Hematopoietic multipotent progenitor cell treated with erythropoietin and hydrocortisone succinate and interleukin-3 and kit ligand, for 8 days (in vitro differentiated cells): Measurements from ENCODE around the gene CARD14.

Experiments
- DNase-seq: peaks from one replicate; pipeline ENCODE4 v3.0.0-alpha.2; 2015

The CARD14 gene

DNA sequence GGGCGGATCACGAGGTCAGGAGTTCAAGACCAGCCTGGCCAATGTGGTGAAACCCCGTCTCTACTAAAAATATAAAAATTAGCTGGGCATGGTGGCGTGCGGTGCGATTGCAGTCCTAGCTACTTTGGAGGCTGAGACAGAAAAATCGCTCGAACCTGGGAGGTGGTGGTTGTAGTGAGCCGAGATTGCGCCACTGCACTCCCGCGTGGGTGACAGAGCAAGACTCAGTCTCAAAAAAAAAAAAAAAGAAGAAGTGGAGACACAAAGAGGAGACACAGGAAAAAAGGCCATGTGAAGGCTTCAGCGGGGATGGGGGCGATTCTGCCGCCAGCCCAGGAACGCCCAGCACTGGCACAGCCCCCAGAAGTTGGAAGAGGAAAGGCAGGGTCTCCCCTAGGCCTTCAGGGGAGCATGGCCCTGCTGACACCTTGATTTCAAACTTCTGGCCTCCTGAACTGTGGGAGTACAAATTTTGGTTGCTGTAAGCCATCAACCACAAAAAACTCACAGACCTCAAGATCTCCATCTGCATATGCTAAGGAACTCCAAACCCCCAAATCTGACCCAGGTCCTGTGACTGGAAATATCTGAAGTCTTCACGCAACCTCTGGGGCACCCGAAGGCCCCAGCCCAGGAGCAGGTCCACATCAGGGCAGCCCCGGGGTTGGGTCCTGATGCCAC lies 43.3 kb downstream of the CARD14 start:
- no peak for DNase-seq

DNA sequence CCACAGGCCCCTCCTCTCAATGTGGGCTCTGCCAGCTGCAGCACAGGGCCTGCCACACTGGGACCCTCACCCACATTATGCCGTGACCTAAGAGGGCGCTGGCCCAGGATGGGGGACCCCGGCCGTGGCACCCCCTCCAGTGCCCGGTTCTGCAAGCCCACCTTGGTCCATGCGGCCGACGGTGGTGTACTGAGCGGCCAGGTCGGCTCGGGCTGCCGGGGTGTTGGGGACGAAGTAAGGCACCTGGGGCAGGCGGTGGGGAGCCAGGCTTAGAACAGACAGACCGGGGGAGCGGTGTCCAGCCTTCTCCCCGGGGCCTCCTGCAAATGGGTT lies 43.8 kb downstream of the CARD14 start:
- DNase-seq, result no peak

DNA sequence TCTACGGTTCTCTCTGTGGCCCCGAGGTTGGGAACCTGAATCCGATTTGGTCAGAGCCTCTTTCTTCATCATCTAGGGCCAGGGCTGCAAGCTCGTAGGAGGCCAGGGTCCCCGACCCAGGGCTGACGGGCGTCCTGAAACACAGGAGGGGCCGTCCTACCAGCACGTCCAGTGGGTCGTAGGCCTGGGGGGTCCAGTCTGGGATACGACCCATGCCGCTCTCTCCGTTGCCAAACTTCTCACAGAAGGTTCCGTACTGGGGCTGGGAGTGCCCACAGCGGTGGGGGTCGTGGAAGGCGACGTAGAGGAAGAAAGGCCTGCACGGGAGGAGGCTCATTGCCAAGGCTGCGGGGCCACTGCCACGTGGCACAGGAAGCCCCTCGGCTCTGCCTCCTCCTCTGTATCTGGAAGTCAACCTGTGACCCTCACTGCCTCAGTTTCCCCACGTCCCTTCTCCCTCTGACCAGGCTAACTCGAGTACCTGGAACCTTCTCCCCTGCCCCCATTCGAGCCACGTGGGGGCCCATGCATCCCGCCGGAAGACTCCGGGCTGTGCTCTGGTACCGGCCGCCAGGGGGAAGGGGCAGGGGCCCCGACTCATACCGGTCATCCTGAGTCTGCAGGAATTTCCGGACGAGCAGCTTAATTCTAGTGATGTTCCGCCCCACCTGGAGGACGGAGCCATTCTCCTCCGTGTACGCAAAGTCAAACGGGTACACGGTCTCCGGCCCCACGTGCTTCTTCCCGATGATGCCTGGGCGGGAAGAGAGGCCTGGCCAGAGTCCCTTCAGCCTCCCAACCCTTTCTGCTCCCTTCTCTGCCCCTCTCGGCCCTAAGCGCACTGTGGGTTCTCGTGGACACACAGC lies 44.4 kb downstream of the CARD14 start:
- DNase-seq, result no peak

DNA sequence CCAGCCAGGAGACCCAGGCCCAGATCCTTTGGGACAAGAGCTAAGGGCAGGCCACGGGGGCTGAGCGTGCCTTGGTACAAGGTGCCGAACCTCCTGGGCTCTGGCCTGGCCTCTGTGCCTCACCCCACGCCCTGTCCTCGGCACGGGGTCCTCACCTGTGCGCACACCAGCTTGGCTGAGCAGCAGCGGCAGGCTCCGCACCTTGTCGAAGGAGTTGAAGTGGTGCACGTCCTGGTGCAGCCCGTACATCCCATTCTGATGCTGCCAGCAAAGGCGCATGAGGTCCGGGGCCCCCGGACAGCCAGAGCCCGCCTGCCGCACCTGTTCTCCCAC lies 45.0 kb downstream of the CARD14 start:
- DNase-seq, result no peak

DNA sequence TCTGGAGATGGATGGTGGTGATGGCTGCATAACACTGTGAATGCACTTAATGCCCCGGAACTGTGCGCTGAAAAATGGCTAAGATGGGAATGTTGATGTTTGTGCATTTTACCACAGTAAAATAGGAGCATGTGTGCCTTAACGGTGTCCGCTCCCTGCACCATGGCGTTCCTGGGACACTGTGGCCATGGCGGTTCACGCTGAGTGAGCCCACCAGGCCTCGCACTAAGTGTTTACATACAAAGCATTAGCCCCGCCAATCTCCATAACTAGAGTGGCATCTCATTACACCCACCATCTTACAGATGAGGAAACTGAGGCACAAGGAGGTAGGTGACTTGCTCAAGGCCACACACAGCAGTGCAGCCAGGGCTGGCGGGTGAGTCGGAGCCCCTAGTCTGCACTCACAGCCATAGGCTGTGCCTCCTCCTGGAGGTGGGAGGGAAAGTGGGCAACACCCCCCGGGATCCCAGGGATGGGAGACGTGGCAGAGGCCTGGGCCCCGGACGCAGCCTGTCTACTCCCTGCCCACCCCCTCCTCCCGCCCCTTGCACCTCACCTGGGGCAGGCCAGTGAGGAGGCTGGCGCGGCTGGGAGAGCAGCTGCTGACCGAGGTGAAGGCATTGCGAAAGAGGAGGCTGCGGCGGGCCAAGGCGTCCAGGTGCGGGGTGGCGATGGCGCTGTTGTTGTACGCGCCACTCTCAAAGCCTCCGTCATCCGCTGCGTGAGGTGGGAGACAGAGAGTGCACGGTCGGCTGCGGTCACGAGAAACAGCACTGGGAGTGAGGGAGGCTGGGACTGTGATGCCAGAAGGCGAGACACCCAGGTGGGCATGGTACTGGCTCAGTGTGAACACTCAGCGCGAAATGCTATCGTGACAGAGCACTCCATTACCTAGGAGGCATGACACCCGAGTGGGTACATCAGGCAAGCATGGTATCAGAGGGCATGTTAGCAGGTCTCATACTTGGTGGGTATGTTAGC lies 46.9 kb downstream of the CARD14 start:
- no peak for DNase-seq

DNA sequence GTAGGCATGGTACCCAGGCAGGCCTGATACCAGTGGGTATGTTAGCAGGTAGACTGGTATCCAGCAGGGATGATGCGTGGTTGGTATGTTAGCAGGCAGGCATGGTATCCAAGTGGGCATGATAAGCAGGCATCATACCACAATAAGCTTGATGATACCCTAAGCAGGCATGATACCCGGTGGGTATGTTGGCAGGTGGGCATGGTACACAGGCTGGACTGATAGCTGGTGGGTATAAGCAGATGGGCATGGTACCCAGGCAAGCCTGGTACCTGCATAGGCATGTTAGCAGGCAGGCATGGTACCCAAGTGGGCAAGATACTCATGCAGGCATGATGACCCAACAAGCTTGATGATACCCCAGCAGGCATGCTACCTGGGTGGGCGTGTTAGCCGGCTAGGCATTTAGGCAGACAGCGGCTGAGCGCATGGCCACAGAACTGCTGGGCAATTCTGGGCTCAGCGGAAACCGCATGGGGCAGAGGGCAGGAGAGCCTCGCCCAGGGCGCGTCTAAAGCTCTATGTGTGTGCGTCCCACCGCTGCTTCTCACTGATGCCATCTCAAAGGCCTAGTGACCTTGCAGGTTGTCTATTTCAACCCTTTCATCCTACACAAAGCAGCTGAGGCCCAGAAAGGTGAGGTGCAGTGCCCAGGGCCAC lies 48.0 kb downstream of the CARD14 start:
- no peak for DNase-seq

DNA sequence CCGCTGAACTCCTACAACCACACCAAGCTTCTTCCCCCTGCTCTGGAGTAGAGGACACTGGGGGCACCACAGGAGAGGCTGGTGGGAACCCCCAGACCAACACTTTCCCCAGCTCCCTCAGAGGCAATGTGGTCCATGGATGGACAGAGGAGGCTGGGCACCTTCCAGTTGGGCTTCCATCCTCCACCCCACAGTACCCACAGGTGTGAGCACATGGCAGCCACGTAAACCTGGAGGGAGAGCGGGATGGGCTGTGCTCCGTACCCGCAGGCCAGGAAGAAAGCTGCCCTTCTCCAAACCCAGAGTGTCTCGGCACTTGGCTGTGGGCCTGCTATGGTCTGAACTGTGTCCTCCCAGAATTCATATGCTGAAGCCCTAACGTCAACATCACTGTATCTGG lies 48.6 kb downstream of the CARD14 start:
- no peak for DNase-seq

DNA sequence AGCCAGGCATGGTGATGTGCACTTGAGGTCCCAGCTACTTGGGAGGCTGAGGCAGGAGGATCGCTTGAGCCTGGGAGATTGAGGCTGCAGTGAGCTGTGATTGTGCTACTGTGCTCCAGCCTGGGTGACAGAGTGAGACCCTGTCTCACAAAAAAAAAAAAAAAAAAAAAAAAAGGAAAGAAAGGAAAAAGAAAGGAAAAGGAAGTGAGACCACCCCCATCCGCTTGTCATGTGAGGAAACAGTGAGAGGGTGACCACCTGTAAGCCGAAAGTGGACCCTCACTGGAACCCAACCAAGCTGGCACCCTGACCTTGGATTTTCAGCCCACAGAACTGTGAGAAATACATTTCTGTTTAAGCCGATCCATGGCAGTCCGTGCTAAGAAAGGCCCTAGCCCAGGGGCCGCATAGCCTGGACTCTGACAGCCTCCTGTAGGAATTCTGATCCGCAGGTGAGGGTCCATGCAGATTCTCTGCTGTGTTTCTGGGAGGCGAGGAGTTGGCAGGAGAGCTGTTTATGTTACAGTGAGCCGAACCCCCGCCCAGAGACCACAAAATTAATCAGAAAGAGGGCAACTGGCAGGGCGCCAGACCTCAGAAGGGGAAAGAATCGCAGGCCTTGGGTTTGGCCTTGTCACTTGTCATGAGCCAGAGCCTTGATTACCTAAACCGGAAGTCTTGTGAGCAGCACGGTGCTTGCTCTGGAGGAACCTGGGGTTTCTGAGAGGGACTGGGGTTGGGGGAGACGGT lies 49.4 kb downstream of the CARD14 start:
- peak; percentile 95 for DNase-seq

DNA sequence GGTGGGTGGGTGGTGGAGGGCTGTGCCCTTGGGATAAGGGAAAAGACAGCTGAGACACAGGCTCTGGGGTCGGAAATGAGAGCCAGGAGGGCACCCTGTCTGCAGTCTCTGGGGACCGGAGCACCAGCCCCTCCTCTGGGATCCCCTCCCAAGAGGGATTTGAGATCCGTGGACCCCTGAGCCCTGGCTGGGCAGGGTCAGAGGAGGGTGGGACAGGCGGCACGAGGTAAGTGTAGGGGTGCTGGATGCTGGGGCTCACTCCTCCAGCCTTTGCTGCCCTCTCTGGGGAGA lies 49.9 kb downstream of the CARD14 start:
- DNase-seq, result no peak

DNA sequence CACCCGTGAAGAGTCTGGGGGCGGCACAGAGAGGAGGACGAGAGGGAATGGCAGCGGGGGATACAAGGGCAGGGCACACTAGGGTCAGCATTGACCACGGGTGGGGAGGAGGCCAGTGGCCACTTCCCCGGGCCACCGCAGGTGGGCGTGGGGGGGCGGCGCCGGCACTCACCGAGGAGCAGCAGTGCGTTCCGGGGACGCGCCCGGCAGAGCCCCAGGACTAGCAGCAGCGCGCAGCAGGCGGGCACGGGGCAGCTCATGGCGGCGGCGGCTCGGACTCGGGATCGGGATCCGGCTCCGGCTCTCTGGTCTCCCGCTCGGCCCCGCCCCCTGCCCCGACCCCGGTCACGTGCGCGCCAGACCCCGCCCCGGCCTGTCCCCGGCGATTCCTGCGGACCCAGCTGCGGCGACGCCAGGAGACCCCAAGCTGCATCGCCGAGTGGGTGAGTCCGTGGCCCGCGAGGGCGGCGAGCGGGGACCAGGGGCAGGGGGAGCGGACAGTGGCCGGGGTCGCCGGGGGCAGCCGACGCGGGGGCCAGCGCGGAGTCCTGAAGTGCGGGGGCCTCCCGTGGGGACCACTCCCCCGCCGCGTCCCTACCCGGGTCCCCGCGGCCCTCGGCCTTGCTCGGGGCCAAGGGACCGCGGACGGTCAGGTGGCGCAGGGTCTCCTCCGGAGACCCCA lies 50.4 kb downstream of the CARD14 start, which contains the start of the genes SGSH and SLC26A11:
SGSH (minus strand) TSS at position 280 of the 682 bp plus-strand sequence; CDS start at position 260, 20 bp downstream.
SLC26A11 (plus strand) TSS at position 374 of the 682 bp plus-strand sequence. CDS start 1,134 bp downstream, outside the sequence.
- DNase-seq, result no peak

DNA sequence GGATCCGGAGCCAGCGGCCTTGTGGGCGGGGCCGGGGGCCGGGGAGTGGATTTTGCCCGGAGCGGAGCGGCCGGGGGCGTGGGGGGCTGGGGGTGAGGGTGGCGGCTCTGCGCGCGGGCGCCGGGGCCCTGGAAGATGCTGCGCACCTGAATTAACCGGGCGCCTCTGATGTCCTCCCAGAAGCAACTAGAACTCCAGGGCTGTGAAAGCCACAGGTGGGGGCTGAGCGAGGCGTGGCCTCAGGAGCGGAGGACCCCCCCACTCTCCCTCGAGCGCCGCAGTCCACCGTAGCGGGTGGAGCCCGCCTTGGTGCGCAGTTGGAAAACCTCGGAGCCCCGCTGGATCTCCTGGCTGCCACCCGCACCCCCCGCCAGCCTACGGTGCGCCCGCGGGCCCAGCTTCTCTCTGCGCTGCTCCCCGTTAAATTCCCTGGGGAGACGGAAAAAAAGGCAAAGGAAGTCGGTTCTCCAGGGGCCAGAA lies 50.9 kb downstream of the CARD14 start:
- DNase-seq, result no peak

DNA sequence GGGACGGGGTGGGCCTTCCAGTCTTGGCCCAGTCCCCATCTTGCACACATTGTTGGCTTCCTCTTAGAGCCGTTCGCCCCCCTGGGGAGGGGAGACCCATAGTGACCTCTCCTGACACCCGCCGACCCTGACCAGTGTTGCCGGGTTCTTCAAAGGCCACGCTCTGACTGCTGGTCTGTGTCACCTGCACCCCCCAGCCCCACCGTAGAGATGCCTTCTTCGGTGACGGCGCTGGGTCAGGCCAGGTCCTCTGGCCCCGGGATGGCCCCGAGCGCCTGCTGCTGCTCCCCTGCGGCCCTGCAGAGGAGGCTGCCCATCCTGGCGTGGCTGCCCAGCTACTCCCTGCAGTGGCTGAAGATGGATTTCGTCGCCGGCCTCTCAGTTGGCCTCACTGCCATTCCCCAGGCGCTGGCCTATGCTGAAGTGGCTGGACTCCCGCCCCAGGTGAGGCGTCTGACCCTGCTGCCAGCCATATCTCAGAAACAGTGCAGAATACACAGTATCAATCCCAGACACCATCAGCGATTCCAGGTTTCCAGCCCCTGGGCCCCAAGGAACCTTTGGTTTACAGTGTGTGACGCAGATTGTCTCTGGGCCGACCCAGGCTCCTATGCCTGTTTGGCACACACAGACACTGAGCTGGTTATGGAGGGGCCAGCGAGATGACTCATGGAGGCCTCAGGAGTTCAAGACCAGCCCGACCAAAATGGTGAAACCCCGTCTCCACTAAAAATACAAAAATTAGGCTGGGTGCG lies 51.7 kb downstream of the CARD14 start:
- no peak for DNase-seq

DNA sequence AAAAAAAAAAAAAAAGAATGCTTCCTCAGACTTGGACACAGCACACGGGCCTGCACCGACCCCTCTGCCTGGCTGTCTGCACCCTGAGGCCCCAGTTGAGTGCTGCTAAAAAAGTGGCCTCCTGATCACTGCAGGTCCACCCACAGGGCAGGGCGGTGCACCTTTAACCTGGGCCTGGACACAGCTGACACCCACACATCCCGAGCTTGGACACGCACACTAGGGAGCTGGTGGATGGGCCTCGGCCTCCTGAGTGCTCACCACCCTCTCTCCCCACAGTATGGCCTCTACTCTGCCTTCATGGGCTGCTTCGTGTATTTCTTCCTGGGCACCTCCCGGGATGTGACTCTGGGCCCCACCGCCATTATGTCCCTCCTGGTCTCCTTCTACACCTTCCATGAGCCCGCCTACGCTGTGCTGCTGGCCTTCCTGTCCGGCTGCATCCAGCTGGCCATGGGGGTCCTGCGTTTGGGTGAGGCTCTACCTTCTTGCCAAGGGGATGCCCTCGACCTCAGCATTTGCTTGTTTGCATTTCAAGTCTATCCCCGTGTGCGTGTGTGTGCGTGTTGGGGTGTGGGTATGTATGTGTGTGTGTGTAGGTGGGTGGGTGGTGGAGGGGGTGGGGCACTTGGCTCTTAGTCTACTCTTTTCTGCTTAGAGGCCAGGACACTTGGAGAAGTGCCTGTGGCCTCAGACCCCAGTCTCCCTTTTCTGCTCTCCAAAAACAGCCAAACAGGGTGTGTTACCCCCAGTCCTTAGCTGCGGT lies 52.7 kb downstream of the CARD14 start:
- DNase-seq, result no peak

DNA sequence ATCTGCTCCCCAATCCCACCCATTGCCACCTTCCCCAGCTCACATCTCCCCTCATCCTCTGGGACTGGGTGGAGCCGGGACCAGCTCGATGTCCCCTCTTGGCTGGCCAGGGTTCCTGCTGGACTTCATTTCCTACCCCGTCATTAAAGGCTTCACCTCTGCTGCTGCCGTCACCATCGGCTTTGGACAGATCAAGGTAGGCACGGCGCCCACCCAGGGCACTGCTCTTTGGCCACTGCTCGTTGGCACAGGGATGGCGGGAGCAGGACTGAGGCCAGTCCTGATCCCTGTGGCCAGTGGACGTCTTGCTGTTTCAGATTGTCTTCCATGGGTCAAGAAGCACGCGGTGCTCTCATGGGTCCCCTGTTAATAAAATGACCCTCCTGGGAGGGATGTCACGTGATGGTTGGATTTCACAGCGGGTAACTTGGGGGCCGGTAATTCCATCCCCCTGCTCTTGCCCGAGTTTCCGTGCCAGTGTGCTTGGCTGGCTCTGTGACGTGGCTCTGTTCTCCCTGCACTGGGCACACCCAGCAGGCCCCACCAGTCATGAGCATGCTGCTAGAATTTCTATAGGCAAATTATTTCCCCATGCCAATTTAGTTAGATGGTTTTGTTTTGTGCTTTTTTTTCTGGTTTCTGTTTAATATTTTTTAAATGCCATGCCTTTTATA lies 53.4 kb downstream of the CARD14 start:
- DNase-seq, result no peak

DNA sequence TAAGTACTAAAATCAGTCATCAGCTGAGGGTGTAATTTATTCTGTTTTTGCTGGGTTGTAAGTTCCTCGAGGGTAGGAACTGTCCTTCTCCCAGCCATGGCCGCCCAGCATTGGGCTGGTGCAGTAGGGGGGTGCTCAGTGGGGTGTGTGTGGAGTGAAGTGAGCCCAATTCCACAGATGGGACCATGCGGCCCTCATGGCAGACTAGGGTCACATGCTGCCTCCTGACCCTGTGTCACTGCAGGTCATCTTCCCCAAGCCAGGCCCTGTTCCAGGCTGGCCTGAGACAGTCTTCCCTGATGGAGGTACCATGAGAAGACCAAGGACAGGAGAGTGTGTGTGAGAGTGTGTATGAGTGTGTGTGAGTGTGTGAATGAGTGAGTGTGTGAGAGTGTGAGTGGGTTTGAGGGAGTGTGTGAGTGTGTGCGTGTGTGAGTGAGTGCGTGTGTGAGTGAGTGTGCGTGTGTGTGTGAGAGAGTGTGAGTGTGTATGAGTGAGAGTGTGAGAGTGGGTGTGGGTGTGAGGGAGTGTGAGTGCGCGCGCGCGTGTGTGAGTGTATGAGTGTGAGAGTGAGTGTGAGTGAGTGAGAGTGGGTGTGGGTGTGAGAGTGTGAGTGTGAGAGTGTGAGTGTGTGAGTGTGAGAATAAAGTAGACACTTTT lies 54.1 kb downstream of the CARD14 start:
- DNase-seq, result no peak

DNA sequence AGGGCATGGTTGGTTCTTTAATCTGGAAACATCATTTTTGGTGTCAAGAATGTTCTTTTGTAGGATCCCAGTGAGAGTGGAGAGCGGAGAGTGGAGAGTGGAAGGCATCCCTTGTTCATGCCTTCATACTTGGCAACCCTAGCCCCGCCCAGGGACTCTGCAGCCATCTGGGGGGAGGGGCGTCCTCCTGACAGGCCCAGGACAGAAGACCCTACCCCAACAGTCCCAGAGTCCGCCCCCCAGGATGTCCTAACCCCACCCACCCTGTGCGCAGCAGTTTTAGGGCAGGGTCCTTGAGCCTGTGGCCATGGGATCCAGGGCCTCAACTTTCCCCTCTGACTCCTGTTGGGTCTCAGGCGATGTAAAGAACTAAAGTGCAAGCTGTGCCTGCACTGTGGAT lies 54.9 kb downstream of the CARD14 start:
- no peak for DNase-seq

DNA sequence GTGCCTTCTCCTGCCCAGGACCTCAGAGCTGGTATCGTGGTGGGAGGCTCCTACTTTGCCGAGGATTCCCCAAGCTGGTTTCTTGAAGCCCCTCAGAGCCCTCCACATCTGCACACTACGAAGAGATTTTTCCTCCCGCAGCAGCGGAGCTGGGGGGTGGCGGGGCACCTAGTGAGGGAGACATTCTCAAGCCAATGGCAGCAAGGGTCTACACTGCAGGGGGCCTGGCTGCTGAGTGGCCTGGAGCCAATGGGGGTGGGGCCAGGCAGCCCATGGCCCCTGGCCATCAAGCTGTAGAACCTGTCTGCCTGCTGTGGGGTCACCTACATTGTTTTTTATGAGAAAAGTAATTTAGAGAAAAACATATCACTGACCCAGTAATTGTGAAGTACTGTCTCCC lies 55.4 kb downstream of the CARD14 start:
- DNase-seq, result no peak

DNA sequence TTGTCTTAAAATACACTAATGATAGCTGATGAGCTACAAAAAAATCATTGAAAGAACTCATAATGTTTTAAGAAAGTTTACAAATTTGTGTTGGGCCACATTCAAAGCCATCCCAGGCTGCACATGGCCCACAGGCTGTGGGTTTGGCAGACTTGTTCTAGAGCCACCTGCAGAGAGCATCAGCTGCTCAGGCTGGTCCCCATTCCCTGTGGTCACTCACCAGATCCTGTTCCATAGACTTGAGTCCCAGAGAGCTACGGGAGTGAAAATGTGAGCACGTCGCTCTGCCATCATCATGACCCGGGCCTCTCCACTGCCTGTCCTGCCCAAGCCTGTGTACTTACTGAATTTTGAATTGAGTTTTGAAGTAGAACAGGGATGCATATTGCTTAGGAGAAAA lies 57.3 kb downstream of the CARD14 start:
- DNase-seq, result no peak

DNA sequence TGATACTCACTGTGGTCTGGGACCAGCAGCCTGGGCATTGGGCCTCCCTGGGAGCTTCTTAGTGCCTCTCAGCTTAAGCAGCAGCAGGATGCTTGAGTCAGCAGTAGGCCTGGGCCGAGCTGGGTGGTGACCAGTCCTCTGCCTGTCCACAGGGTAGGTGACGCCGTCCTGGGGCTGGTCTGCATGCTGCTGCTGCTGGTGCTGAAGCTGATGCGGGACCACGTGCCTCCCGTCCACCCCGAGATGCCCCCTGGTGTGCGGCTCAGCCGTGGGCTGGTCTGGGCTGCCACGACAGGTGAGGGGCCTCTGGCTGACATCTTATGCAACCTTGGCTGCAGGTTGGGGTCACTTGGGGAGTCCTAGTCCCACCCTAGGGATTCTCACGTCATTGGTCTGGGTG lies 57.8 kb downstream of the CARD14 start:
- no peak for DNase-seq
